ENCODE data around the gene TSPAN9. TPM values are rescaled to one million over a fixed set of nuclear protein-coding genes. Genes with fewer than 3 reads are reported as not detected.

Gene TSPAN9
- total RNA-seq, 1 donor from 2014 or later = 7.8 TPM

DNA sequence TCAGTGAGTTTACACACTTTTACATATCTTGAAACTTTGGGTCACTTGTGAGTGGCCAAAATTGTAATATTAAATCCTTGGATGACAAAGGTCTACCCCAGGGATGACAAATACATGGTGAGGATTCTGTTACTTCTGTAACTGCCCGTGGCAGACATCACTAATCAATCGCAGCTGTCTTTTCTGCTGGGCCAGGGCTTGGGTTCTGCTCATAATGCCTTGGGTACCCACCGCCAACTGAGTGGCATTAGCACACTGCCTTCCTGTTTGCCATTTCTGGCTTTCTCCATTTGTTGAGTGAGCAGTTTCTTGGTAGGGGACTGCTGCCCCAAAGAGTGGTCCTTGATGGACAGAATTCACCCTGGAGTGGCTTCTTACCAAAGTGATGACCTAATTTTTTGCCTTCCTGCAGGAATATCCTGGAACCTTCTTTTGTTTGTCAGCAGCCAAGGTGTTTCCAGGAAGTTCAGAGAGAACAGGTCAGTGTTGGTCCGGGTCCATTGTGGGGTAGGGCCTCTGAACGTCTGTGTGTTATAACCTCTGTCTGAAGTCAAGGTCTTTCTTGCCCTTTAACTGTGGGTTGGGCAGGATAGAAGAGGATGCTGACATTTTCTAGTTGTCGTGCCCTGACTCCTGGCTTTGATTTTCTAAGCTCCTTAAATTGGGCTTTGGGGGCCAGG, 6.2 kb downstream of the TSPAN9 start:
- no peak overlapping the region for H3K27ac Mint-ChIP-seq
- H3K27ac ChIP-seq = no peak overlapping the region

GRCh38 chr12:3083921-3084347, 6.8 kb downstream of the TSPAN9 start:
- H3K9ac ChIP-seq = no peak overlapping the region
- H3K27ac ChIP-seq = no peak overlapping the region
- no peaks in the 10 kb centered on the region for H4K20me1 ChIP-seq (ENCODE audit: low read depth)
- no peaks in the 10 kb centered on the region for H3K79me2 ChIP-seq (ENCODE audit: low read depth)
- Mint-ChIP-seq H3K4me3 (no peak overlapping the region), H3K27ac (no peak overlapping the region), H3K4me1 (peaks cover 25% of the 10 kb centered on the region), H3K27me3 (ENCODE audit: insufficient read depth, low read depth) (no peaks in the 10 kb centered on the region), H3K36me3 (peaks cover 6% of the 10 kb centered on the region), H3K9me3 (no peaks in the 10 kb centered on the region)
- peaks cover 22% of the 10 kb centered on the region for H3K4me1 ChIP-seq
- H3K4me3 ChIP-seq = no peak overlapping the region
- peaks cover 21% of the 10 kb centered on the region for H3F3A ChIP-seq (ENCODE audit: low read depth)
- no peak for TF ChIP-seq EZH2phosphoT487 (IDR thresholded peaks at IDR 0.05)
- TF ChIP-seq, protein P1, sequence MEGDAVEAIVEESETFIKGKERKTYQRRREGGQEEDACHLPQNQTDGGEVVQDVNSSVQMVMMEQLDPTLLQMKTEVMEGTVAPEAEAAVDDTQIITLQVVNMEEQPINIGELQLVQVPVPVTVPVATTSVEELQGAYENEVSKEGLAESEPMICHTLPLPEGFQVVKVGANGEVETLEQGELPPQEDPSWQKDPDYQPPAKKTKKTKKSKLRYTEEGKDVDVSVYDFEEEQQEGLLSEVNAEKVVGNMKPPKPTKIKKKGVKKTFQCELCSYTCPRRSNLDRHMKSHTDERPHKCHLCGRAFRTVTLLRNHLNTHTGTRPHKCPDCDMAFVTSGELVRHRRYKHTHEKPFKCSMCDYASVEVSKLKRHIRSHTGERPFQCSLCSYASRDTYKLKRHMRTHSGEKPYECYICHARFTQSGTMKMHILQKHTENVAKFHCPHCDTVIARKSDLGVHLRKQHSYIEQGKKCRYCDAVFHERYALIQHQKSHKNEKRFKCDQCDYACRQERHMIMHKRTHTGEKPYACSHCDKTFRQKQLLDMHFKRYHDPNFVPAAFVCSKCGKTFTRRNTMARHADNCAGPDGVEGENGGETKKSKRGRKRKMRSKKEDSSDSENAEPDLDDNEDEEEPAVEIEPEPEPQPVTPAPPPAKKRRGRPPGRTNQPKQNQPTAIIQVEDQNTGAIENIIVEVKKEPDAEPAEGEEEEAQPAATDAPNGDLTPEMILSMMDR (IDR thresholded peaks at IDR 0.05) = no peak
- TF ChIP-seq EZH2 (IDR thresholded peaks at IDR 0.05) = no peak
- peak overlapping the region; percentile 9 for H2AFZ ChIP-seq (replicated peaks)
- peak overlapping the region; percentile 64 for H3K4me2 ChIP-seq
- no peak for DNase-seq (ENCODE audit: low spot score)
- no peaks in the 10 kb centered on the region for H3K27me3 ChIP-seq
- H3K9me3 ChIP-seq (ENCODE audit: low read depth) = no peaks in the 10 kb centered on the region
- H3K36me3 ChIP-seq = no peaks in the 10 kb centered on the region

More for the DNA sequence above, 6.2 kb downstream of the TSPAN9 start:
- no peak overlapping the region for H3K4me3 Mint-ChIP-seq
- no peak for TF ChIP-seq EZH2phosphoT487 (IDR thresholded peaks at IDR 0.05)
- TF ChIP-seq EZH2 (IDR thresholded peaks at IDR 0.05) = no peak
- TF ChIP-seq, protein P1 (IDR thresholded peaks at IDR 0.05) = no peak
- Histone ChIP-seq H3K9me3 (ENCODE audit: low read depth) (no peaks in the 10 kb centered on the region), H3K4me1 (peaks cover 22% of the 10 kb centered on the region), H3K4me2 (no peak overlapping the region), H3F3A (ENCODE audit: low read depth) (peaks cover 22% of the 10 kb centered on the region), H2AFZ (replicated peaks) (no peak overlapping the region), H4K20me1 (ENCODE audit: low read depth) (peaks cover 1% of the 10 kb centered on the region), H3K79me2 (ENCODE audit: low read depth) (peaks cover 2% of the 10 kb centered on the region), H3K4me3 (no peak overlapping the region), H3K27me3 (peaks cover 2% of the 10 kb centered on the region), H3K36me3 (no peaks in the 10 kb centered on the region), H3K9ac (no peak overlapping the region)
- no peaks in the 10 kb centered on the region for H3K27me3 Mint-ChIP-seq (ENCODE audit: insufficient read depth, low read depth)
- no peaks in the 10 kb centered on the region for H3K9me3 Mint-ChIP-seq
- peaks cover 6% of the 10 kb centered on the region for H3K36me3 Mint-ChIP-seq
- peaks cover 25% of the 10 kb centered on the region for H3K4me1 Mint-ChIP-seq
- DNase-seq (ENCODE audit: low spot score) = no peak

DNA sequence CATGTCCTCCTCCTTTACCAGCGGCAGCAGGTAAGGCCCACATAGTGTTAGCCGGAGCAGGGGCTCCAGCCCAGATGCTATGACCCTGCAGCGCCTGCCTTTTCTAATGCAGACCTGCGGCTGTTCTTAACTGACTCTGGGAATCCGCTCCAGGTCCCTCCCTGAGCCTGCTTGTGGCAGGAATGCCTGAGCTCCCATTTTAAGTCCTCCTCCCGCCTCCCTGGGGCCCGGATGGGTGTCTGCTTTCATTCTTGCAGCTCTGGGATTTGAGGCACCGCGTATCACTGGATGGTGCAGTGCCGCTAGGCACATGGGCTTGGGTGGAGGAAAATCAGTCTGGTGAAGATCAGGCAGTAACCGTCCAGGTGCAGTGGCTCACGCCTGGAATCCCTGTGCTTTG, 7.6 kb downstream of the TSPAN9 start:
- no peak overlapping the region for H3K4me3 Mint-ChIP-seq
- no peaks in the 10 kb centered on the region for H3K27me3 Mint-ChIP-seq (ENCODE audit: insufficient read depth, low read depth)
- peaks cover 25% of the 10 kb centered on the region for H3K4me1 Mint-ChIP-seq

More for the DNA sequence above, 7.6 kb downstream of the TSPAN9 start:
- Mint-ChIP-seq H3K9me3 (no peaks in the 10 kb centered on the region), H3K36me3 (peaks cover 6% of the 10 kb centered on the region), H3K27ac (no peak overlapping the region)
- Histone ChIP-seq H3K4me3 (no peak overlapping the region), H4K20me1 (ENCODE audit: low read depth) (no peaks in the 10 kb centered on the region), H3K27me3 (no peaks in the 10 kb centered on the region), H3K9ac (no peak overlapping the region), H3F3A (ENCODE audit: low read depth) (peaks cover 21% of the 10 kb centered on the region), H3K4me1 (peaks cover 22% of the 10 kb centered on the region), H2AFZ (replicated peaks) (peak overlapping the region; percentile 9), H3K79me2 (ENCODE audit: low read depth) (no peaks in the 10 kb centered on the region), H3K4me2 (peak overlapping the region; percentile 64), H3K9me3 (ENCODE audit: low read depth) (no peaks in the 10 kb centered on the region), H3K27ac (peak overlapping the region; percentile 48), H3K36me3 (no peaks in the 10 kb centered on the region)
- no peak for TF ChIP-seq EZH2phosphoT487 (IDR thresholded peaks at IDR 0.05)
- TF ChIP-seq, protein P1 (IDR thresholded peaks at IDR 0.05) = no peak
- TF ChIP-seq EZH2 (IDR thresholded peaks at IDR 0.05) = no peak
- peak; percentile 80 for DNase-seq (ENCODE audit: low spot score)
